Neural crest cell (in vitro differentiated cells): ENCODE measurements around the gene ITFG2. TPM values are rescaled to one million over a fixed set of nuclear protein-coding genes. Genes with fewer than 3 reads are reported as not detected.

Source experiments
- DNase-seq: peaks from one replicate; pipeline ENCODE4 v3.0.0; 2021; ENCODE audit warnings: low read depth, mixed read lengths, low spot score
- H3K27ac Mint-ChIP-seq: one replicate; pipeline ENCODE4 v1.8.0; 2021; ENCODE audit warnings: mild to moderate bottlenecking, mixed read lengths; ENCODE audit not compliant: unreplicated experiment
- H3K27me3 Mint-ChIP-seq: 2 replicates; pipeline ENCODE4 v1.8.0; 2021; ENCODE audit warnings: low read depth, mild to moderate bottlenecking, mixed read lengths
- H3K36me3 Mint-ChIP-seq: 2 replicates; pipeline ENCODE4 v1.8.0; 2021; ENCODE audit warnings: low read depth, mild to moderate bottlenecking, mixed read lengths
- H3K4me1 Mint-ChIP-seq: 2 replicates; pipeline ENCODE4 v1.8.0; 2021; ENCODE audit warnings: mixed read lengths
- H3K4me3 Mint-ChIP-seq: one replicate; pipeline ENCODE4 v1.8.0; 2021; ENCODE audit warnings: mild to moderate bottlenecking, mixed read lengths
- H3K9me3 Mint-ChIP-seq: 2 replicates; pipeline ENCODE4 v1.8.0; 2021; ENCODE audit warnings: mixed read lengths
- CTCF ChIP-seq: fragments of 200-600 bp; sonication (generic); conservative IDR thresholded peaks from 2 replicates; pipeline ENCODE4 v1.5.0; 2021; ENCODE audit warnings: antibody characterized with exemption, mild to moderate bottlenecking
- total RNA-seq: library from RNA; stranded (reverse); gene quantifications from 2 replicates; pipeline ENCODE4 v1.2.1, GENCODE V29; 2021

The ITFG2 gene
- total RNA-seq, 1 donor from 2014 or later = 43.5 TPM

- Mint-ChIP-seq H3K4me1 (peaks cover 12% of the 10 kb centered on the region), H3K36me3 (peaks cover 12% of the 10 kb centered on the region), H3K4me3 (no peak overlapping the region), H3K27ac (no peak overlapping the region), H3K9me3 (no peaks in the 10 kb centered on the region), H3K27me3 (no peaks in the 10 kb centered on the region)
- TF ChIP-seq CTCF = no peak
- no peak for DNase-seq
Measured at GRCh38 chr12:2820432-2820831, 8.0 kb downstream of the ITFG2 start.

- no peak for TF ChIP-seq CTCF
- H3K27ac Mint-ChIP-seq = no peak overlapping the region
- peaks cover 11% of the 10 kb centered on the region for H3K36me3 Mint-ChIP-seq
- no peaks in the 10 kb centered on the region for H3K9me3 Mint-ChIP-seq
- DNase-seq = no peak
- H3K4me1 Mint-ChIP-seq = peaks cover 19% of the 10 kb centered on the region
- H3K27me3 Mint-ChIP-seq = no peaks in the 10 kb centered on the region
- H3K4me3 Mint-ChIP-seq = no peak overlapping the region
Measured at GRCh38 chr12:2823483-2823882, 11.0 kb downstream of the ITFG2 start.

- H3K9me3 Mint-ChIP-seq = no peaks in the 10 kb centered on the region
- peaks cover 13% of the 10 kb centered on the region for H3K36me3 Mint-ChIP-seq
- no peak for DNase-seq
- peaks cover 19% of the 10 kb centered on the region for H3K4me1 Mint-ChIP-seq
- H3K27ac Mint-ChIP-seq = no peak overlapping the region
- H3K27me3 Mint-ChIP-seq = no peaks in the 10 kb centered on the region
- TF ChIP-seq CTCF = no peak
- no peak overlapping the region for H3K4me3 Mint-ChIP-seq
Measured at GRCh38 chr12:2824541-2824940, 12.1 kb downstream of the ITFG2 start.

- peak overlapping the region; percentile 1 for H3K4me3 Mint-ChIP-seq
- H3K27me3 Mint-ChIP-seq = no peaks in the 10 kb centered on the region
- H3K4me1 Mint-ChIP-seq = peaks cover 19% of the 10 kb centered on the region
- H3K36me3 Mint-ChIP-seq = peaks cover 14% of the 10 kb centered on the region
- TF ChIP-seq CTCF = no peak
- H3K27ac Mint-ChIP-seq = peak overlapping the region; percentile 78
- no peak for DNase-seq
- H3K9me3 Mint-ChIP-seq = no peaks in the 10 kb centered on the region
Measured at GRCh38 chr12:2825132-2825531, 12.7 kb downstream of the ITFG2 start.

GRCh38 chr12:2826036-2826435, 13.6 kb downstream of the ITFG2 start:
- no peaks in the 10 kb centered on the region for H3K27me3 Mint-ChIP-seq
- DNase-seq = no peak
- peaks cover 19% of the 10 kb centered on the region for H3K4me1 Mint-ChIP-seq
- H3K4me3 Mint-ChIP-seq = no peak overlapping the region
- no peak for TF ChIP-seq CTCF
- H3K27ac Mint-ChIP-seq = no peak overlapping the region
- no peaks in the 10 kb centered on the region for H3K9me3 Mint-ChIP-seq
- peaks cover 17% of the 10 kb centered on the region for H3K36me3 Mint-ChIP-seq
